ENCODE measurements around the gene ECHDC3. TPM values are rescaled to one million over a fixed set of nuclear protein-coding genes. Genes with fewer than 3 reads are reported as not detected.

Gene ECHDC3
- polyA plus RNA-seq, 4 donors, result 6.7 to 14.2 (median 10.8) TPM

DNA sequence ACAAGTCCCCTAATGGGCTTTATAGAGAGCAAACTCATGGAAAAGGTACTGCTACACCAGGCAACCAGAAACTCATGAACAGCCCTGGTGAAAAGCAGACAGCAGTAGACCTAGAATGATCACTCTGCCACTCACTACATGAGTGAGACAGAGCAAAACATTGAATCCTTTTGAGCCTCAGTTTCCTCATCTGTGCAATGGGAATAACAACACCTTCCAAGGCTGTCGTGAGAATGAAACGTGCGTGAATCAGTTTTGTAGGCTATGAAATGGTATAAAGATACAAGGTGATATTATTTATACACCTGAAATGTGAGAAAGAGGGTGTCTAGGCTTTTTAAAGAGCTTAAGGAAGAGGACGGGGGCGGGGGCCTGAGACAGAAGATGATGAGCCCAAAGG is 66.6 kb downstream of the ECHDC3 start:
- no peak for DNase-seq (ENCODE audit: low read depth in 4 of 4, low spot score in 3 of 4)

DNA sequence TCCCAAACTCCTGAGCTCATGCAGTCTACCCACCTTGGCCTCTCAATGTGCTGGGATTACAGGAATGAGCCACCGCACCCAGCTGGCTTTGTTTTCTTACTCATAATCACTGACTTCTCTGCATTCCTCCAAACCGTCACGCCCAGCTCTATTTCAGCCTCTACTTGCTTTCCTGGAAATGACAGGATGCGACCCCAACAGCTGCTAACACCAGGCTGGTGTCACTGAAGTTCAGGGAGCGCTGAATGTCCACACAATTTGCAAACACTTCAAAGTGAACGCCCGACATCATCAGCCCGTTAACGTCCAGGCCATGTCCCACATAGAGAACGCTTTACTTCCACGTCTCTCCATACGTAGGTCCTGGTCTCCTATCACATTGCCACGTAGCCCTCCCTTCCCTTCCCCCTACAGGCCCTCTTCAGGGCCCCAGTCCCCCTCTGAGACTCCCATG is 68.2 kb downstream of the ECHDC3 start:
- no peak for DNase-seq (ENCODE audit: low read depth in 4 of 4, low spot score in 3 of 4)

DNA sequence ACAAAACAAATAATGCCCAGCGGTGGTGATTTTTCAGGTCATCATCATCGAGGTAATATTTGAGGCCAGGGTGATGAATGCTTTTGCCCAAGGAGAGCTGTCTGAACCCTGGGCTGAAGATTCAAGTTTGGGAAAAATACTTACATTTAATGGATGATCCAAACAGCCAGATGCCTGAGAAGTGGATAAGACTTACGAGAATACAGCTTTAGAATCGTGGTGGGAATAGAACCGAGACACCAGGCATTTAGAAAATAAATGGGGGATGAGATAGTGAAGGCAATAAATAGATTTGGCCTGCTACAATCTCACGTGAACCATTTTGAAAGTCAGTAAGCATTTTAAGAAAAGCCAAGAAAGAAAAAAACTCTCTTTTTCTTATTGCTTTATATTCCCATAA is 68.8 kb downstream of the ECHDC3 start:
- no peak for DNase-seq (ENCODE audit: low read depth in 4 of 4, low spot score in 3 of 4)

DNA sequence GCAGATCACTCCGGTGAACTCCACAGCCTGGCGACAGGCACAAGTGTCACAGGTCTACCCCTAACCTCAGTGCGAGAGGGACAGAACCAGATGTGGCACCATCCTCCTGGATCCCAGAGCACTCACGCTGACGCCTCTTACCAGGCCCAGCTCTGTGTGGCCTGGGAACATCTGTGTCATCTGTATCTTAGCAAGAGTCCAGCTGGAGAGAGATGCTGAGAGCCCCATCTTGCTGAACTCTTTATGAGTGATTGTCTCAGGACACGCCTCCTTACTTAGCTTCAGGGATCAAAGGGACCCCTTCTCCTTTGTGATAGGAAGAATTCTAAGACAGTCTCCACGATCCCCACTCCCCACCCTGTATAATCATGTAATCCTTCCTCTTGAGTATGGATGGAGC is 71.0 kb downstream of the ECHDC3 start:
- DNase-seq (ENCODE audit: low read depth in 4 of 4, low spot score in 3 of 4), result no peak

Other genes starting within 250 kb of the ECHDC3 start
- 10 to 100 TPM; 21.1 to 31.9 (median 29.8) TPM for gene USP6NL, start 130.7 kb upstream of the ECHDC3 start, polyA plus RNA-seq (ENCODE audit: insufficient read length in 4 of 4)
- 1 to 10 TPM; 4.9 to 7.8 (median 5.6) TPM for gene PROSER2, start 81.0 kb downstream of the ECHDC3 start, polyA plus RNA-seq (ENCODE audit: insufficient read length in 4 of 4)

Data from left renal pelvis (tissue), 4 donors.